SHP77 (cell line): ENCODE measurements around the gene APBB1IP.

Experiments
- DNase-seq, 2 experiments: peaks; one replicate each; lab custom pipeline; 2025; lab: John Stamatoyannopoulos, UW

Gene APBB1IP

GRCh38 chr10:26507441-26507840 is 69.3 kb downstream of the APBB1IP start:
- no peak for DNase-seq

GRCh38 chr10:26508016-26508415 is 69.9 kb downstream of the APBB1IP start:
- no peak for DNase-seq

GRCh38 chr10:26509307-26509706 is 71.2 kb downstream of the APBB1IP start:
- DNase-seq: no peak

- no peak for DNase-seq
These were observed 75.0 kb downstream of the APBB1IP start for GRCh38 chr10:26513101-26513500.

- no peak for DNase-seq
These were observed 78.5 kb downstream of the APBB1IP start for GRCh38 chr10:26516540-26517101.

- no peak for DNase-seq
These were observed 79.2 kb downstream of the APBB1IP start for GRCh38 chr10:26517141-26517867.

GRCh38 chr10:26519803-26520202 is 81.7 kb downstream of the APBB1IP start:
- DNase-seq: no peak

GRCh38 chr10:26520575-26520974 is 82.4 kb downstream of the APBB1IP start:
- no peak for DNase-seq

- no peak for DNase-seq
These were observed 86.2 kb downstream of the APBB1IP start for GRCh38 chr10:26524161-26524896.

GRCh38 chr10:26525586-26525985 is 87.4 kb downstream of the APBB1IP start:
- DNase-seq: no peak

GRCh38 chr10:26527018-26527417 is 88.9 kb downstream of the APBB1IP start:
- no peak for DNase-seq

GRCh38 chr10:26528048-26528447 is 89.9 kb downstream of the APBB1IP start:
- no peak for DNase-seq

- no peak for DNase-seq
These were observed 90.7 kb downstream of the APBB1IP start for GRCh38 chr10:26528715-26529393.

GRCh38 chr10:26534384-26534783 is 96.2 kb downstream of the APBB1IP start:
- no peak for DNase-seq

GRCh38 chr10:26540601-26541000 is 102.5 kb downstream of the APBB1IP start:
- no peak for DNase-seq

- DNase-seq: no peak
These were observed 105.6 kb downstream of the APBB1IP start for GRCh38 chr10:26543567-26544306.

- no peak for DNase-seq
These were observed 106.8 kb downstream of the APBB1IP start for GRCh38 chr10:26544932-26545331.

- DNase-seq: no peak
These were observed 112.8 kb downstream of the APBB1IP start for GRCh38 chr10:26550774-26551526.

GRCh38 chr10:26554246-26554645 is 116.1 kb downstream of the APBB1IP start:
- no peak for DNase-seq

- DNase-seq: no peak
These were observed 117.7 kb downstream of the APBB1IP start for GRCh38 chr10:26555719-26556368.
